BJ (cell line): ENCODE data around the gene NTNG1. TPM values are rescaled to one million over a fixed set of nuclear protein-coding genes. Genes with fewer than 3 reads are reported as not detected.

Experiments
- CTCF ChIA-PET: fragments of 350-600 bp; formaldehyde crosslinking; extraction: SDS; loops from one replicate; lab custom pipeline; 2021; ENCODE audit warnings: antibody characterized with exemption, inconsistent platforms; lab: Yijun Ruan, JAX
- POLR2A ChIA-PET: fragments of 300-600 bp; sonication (Branson Sonifier 250); formaldehyde crosslinking; extraction: SDS; loops from one replicate; lab custom pipeline; 2021; ENCODE audit warnings: antibody characterized with exemption; lab: Charles Lee
- DNase-seq: peaks from one replicate; pipeline ENCODE4 v3.0.0-alpha.2; 2011; ENCODE audit warnings: low read depth
- H3K27me3 ChIP-seq: 2 replicates; pipeline ENCODE4 v1.6.0; 2011; ENCODE audit warnings: low read length; ENCODE audit not compliant: control insufficient read depth, insufficient read depth
- H3K36me3 ChIP-seq: 2 replicates; pipeline ENCODE4 v1.5.1; 2011; ENCODE audit warnings: low read length; ENCODE audit not compliant: control insufficient read depth, insufficient read depth
- H3K4me3 ChIP-seq: 2 replicates; pipeline ENCODE4 v1.5.1; 2011; ENCODE audit warnings: low read depth, mild to moderate bottlenecking, control low read depth, low read length
- polyA plus RNA-seq: library from polyadenylated mRNA; depleted of rRNA; stranded (reverse); fragments of >200 nt; gene quantifications from 2 replicates; pipeline ENCODE4 v1.2.3, GENCODE V29; 2011
- TF ChIP-seq, protein P1 (sequence below): IDR thresholded peaks from 2 replicates; pipeline ENCODE4 v1.5.1; 2011; ENCODE audit warnings: low read depth, mild to moderate bottlenecking, control low read depth, inconsistent platforms, low read length, moderate library complexity; ENCODE audit not compliant: insufficient read depth

Gene NTNG1
- polyA plus RNA-seq, 1 experiment, result 3.3 TPM

GRCh38 chr1:107496002-107496401 lies 355.2 kb downstream of the NTNG1 start:
- no peak for DNase-seq
- ChIA-PET CTCF (no interaction called here), POLR2A (no interaction called here)
- Histone ChIP-seq H3K4me3 (no peak overlapping the region), H3K27me3 (no peaks in the 10 kb centered on the region), H3K36me3 (no peaks in the 10 kb centered on the region)
- TF ChIP-seq, protein P1, sequence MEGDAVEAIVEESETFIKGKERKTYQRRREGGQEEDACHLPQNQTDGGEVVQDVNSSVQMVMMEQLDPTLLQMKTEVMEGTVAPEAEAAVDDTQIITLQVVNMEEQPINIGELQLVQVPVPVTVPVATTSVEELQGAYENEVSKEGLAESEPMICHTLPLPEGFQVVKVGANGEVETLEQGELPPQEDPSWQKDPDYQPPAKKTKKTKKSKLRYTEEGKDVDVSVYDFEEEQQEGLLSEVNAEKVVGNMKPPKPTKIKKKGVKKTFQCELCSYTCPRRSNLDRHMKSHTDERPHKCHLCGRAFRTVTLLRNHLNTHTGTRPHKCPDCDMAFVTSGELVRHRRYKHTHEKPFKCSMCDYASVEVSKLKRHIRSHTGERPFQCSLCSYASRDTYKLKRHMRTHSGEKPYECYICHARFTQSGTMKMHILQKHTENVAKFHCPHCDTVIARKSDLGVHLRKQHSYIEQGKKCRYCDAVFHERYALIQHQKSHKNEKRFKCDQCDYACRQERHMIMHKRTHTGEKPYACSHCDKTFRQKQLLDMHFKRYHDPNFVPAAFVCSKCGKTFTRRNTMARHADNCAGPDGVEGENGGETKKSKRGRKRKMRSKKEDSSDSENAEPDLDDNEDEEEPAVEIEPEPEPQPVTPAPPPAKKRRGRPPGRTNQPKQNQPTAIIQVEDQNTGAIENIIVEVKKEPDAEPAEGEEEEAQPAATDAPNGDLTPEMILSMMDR, result no peak

DNA sequence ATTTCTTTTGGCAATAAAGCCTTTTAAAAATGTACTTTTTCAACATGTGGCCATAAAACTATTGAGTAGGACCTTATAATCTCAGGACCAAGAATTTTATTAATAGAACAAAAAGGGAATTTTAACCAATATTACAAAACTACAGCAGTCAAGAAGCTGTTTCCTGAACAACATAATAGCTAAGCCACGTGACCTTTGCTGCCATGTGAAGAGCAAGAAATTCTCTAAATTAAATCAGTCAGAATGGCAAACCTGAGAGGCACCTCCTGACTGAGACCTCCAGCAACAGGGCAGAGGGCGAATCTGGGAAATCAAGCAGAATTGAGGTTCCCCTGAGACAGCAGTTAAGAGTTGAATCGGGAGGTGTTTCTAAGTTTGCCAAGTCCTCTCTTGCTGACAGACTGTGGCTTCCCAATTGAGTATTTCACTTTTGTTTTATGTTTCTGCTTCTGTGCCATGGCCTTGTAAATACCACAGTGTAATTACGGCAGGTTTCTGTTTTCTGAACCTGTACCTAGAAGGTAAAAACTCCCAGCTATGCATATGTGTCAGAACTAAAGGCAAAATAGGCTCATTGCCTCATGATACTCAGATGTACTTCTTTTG lies 358.4 kb downstream of the NTNG1 start:
- ChIA-PET CTCF (interaction anchor here (1.2 kb wide), 1 partner anchor 340 kb away, joined by 3 read pairs; no protein-coding TSS in a partner anchor), POLR2A (no interaction called here)
- TF ChIP-seq, protein P1, result no peak
- Histone ChIP-seq H3K36me3 (no peaks in the 10 kb centered on the region), H3K4me3 (no peak overlapping the region), H3K27me3 (no peaks in the 10 kb centered on the region)
- no peak for DNase-seq

DNA sequence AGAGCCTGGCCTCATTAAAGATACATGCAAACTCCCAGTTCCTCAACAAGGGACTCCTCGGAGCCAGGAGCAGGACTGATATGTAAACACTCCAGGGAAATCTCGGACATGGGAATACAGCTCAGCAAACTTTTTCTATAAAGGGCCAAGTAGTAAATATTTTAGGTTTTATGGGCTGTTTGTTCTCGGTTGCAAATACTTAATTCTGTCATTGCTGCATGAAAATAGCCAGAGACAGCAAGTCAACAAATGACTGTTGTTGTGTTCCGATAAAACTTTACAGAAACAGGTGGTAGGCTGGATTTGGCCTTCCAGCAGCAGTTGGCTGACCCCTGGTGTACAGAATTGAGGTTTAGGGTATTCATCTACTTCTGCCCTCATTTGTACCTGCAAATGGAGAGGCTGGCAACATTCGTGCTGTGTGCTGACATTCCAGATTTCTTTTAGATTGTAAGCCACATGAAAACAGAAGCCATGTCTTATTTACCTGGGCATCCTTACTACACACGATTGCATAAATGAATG lies 360.3 kb downstream of the NTNG1 start:
- Histone ChIP-seq H3K36me3 (no peaks in the 10 kb centered on the region), H3K27me3 (no peaks in the 10 kb centered on the region), H3K4me3 (no peak overlapping the region)
- TF ChIP-seq, protein P1, result no peak
- DNase-seq, result no peak
- CTCF ChIA-PET, result no interaction called here
- POLR2A ChIA-PET, result no interaction called here

DNA sequence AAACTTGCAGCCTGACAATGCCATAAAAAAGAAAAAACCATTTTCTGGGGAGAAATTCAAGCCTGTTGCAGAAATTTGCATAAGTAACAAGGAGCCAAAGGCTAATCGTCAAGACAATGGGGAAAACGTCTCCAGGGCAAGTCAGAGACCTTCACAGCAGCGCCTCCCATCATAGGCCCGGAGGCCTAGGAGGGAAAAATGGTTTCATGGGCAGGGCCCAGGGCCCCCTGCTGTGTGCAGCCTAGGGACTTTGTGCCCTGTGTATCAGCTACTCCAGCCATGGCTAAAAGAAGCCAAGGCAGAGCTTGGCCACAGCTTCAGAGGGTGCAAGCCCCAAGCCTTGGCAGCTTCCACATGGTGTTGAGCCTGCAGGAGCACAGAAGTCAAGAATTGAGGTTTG lies 369.5 kb downstream of the NTNG1 start:
- Histone ChIP-seq H3K36me3 (no peaks in the 10 kb centered on the region), H3K27me3 (no peaks in the 10 kb centered on the region), H3K4me3 (no peak overlapping the region)
- TF ChIP-seq, protein P1, result no peak
- DNase-seq, result no peak
- CTCF ChIA-PET, result no interaction called here
- POLR2A ChIA-PET, result no interaction called here

DNA sequence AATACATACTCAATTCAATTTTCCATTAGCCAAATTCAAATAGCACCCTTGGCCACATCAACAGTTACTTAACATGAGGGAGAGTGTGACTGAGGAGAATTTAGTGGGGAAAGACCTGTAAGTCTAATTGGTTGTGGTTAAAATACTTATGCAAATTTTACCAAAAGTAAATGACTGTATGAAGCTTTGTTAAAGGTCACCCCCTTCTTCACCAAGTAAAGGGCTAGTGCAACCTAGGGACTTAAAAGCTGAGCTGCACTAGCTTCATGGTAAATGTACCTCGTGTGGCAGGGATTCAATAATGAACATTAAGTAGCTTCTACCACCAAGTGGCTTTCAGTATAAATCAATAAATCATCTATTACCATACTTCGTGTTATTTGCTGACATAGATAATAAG lies 372.0 kb downstream of the NTNG1 start:
- POLR2A ChIA-PET, result no interaction called here
- Histone ChIP-seq H3K36me3 (no peaks in the 10 kb centered on the region), H3K27me3 (no peaks in the 10 kb centered on the region), H3K4me3 (no peak overlapping the region)
- TF ChIP-seq, protein P1, result no peak
- no peak for DNase-seq
- CTCF ChIA-PET, result no interaction called here
